Body of pancreas (tissue), 4 donors: ENCODE measurements around the gene NHERF2.

Experiments
- POLR2A ChIP-seq, 3 donors: fragments of 450-650 bp; IDR thresholded peaks; one replicate each; pipeline ENCODE4 v1.6.1; 2016; ENCODE audit warnings: antibody characterized with exemption in 3 of 3, mild to moderate bottlenecking in 2 of 3
- TF ChIP-seq, protein P1 (sequence below), 7 experiments: fragments of 450-650 bp in 4 of 7; fragments of 200-600 bp in 3 of 7; sonication (generic) in 3 of 7; IDR thresholded peaks; one replicate each; pipeline ENCODE4 v1.5.1; 2016 to 2019; ENCODE audit warnings: antibody characterized with exemption in 7 of 7

DNA sequence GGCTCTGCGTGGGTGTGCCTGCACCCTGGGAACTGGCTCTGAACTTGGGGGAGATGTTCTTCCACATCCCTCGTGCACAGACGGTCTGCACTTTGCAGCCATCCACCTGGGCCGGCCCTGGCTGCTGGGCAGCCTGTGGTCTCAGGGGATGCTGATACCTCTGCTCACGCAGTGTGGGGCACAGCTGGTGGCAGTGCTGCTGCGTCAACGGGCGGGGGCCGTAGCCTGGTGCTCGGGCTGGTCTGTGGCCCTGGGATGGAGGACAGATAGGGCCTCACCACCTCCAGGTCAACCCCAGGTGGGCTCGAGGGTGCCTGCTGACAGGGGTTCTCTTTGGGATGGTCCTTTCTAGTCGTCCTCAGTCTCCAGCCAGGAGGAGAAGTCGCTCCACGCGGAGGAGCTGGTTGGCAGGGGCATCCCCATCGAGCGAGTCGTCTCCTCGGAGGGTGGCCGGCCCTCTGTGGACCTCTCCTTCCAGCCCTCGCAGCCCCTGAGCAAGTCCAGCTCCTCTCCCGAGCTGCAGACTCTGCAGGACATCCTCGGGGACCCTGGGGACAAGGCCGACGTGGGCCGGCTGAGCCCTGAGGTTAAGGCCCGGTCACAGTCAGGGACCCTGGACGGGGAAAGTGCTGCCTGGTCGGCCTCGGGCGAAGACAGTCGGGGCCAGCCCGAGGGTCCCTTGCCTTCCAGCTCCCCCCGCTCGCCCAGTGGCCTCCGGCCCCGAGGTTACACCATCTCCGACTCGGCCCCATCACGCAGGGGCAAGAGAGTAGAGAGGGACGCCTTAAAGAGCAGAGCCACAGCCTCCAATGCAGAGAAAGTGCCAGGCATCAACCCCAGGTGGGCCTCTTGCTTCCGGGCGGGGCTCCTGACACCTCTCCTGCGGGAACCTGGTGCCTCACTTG is 57.4 kb downstream of the NHERF2 start:
- TF ChIP-seq, protein P1, sequence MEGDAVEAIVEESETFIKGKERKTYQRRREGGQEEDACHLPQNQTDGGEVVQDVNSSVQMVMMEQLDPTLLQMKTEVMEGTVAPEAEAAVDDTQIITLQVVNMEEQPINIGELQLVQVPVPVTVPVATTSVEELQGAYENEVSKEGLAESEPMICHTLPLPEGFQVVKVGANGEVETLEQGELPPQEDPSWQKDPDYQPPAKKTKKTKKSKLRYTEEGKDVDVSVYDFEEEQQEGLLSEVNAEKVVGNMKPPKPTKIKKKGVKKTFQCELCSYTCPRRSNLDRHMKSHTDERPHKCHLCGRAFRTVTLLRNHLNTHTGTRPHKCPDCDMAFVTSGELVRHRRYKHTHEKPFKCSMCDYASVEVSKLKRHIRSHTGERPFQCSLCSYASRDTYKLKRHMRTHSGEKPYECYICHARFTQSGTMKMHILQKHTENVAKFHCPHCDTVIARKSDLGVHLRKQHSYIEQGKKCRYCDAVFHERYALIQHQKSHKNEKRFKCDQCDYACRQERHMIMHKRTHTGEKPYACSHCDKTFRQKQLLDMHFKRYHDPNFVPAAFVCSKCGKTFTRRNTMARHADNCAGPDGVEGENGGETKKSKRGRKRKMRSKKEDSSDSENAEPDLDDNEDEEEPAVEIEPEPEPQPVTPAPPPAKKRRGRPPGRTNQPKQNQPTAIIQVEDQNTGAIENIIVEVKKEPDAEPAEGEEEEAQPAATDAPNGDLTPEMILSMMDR (IDR thresholded peaks at IDR 0.05), result no peak
- no peak for TF ChIP-seq POLR2A (IDR thresholded peaks at IDR 0.05)
